GM23338 (cell line): ENCODE data around the gene F2RL3. TPM values are rescaled to one million over a fixed set of nuclear protein-coding genes. Genes with fewer than 3 reads are reported as not detected.

Experiments
- ATAC-seq: fragments of 200-7000 bp; cut with Tn5 transposase; 3 replicates; pipeline ENCODE4 v1.9.1; 2020
- DNase-seq: peaks from one replicate; pipeline ENCODE4 v3.0.0-alpha.2; 2015; ENCODE audit warnings: low spot score
- H2AFZ ChIP-seq: fragments of 200-600 bp; sonication (generic); 2 replicates; pipeline ENCODE4 v1.8.0; 2016; ENCODE audit warnings: antibody characterized with exemption, mild to moderate bottlenecking, moderate library complexity
- H3F3A ChIP-seq: fragments of 200-600 bp; sonication (generic); replicated peaks from 2 replicates; pipeline ENCODE4 v1.8.0; 2017; ENCODE audit warnings: antibody characterized with exemption, mixed run types, low read depth
- H3K27ac ChIP-seq: fragments of 200-600 bp; sonication (generic); 2 replicates; pipeline ENCODE4 v1.6.1; 2016; ENCODE audit warnings: low read depth
- H3K27me3 ChIP-seq: fragments of 200-600 bp; sonication (generic); 2 replicates; pipeline ENCODE4 v1.8.0; 2016; ENCODE audit warnings: mild to moderate bottlenecking, mixed run types, moderate library complexity; ENCODE audit not compliant: insufficient read depth
- H3K36me3 ChIP-seq: fragments of 200-600 bp; sonication (generic); 2 replicates; pipeline ENCODE4 v1.8.0; 2016; ENCODE audit warnings: mild to moderate bottlenecking; ENCODE audit not compliant: insufficient read depth
- H3K4me1 ChIP-seq: fragments of 200-600 bp; sonication (generic); 2 replicates; pipeline ENCODE4 v1.8.0; 2016; ENCODE audit warnings: mild to moderate bottlenecking, moderate library complexity; ENCODE audit not compliant: insufficient read depth
- H3K4me2 ChIP-seq: fragments of 200-600 bp; sonication (generic); 2 replicates; pipeline ENCODE4 v1.7.1; 2017; ENCODE audit warnings: mixed run types
- H3K4me3 ChIP-seq: fragments of 200-600 bp; sonication (generic); 2 replicates; pipeline ENCODE4 v1.6.1; 2016; ENCODE audit warnings: mixed run types
- H3K79me2 ChIP-seq: fragments of 200-600 bp; sonication (generic); replicated peaks from 2 replicates; pipeline ENCODE4 v1.8.0; 2017; ENCODE audit warnings: mild to moderate bottlenecking; ENCODE audit not compliant: insufficient read depth
- H3K9me2 ChIP-seq: fragments of 200-600 bp; sonication (generic); 2 replicates; pipeline ENCODE4 v1.8.0; 2017; ENCODE audit not compliant: insufficient read depth
- H4K20me1 ChIP-seq: fragments of 200-600 bp; sonication (generic); replicated peaks from 2 replicates; pipeline ENCODE4 v1.8.0; 2017; ENCODE audit warnings: mild to moderate bottlenecking; ENCODE audit not compliant: insufficient read depth
- H3K27ac Mint-ChIP-seq: 2 replicates; pipeline ENCODE4 v1.8.0; 2020; ENCODE audit warnings: inconsistent platforms, mild to moderate bottlenecking, moderate library complexity, mixed read lengths
- H3K27me3 Mint-ChIP-seq: 3 replicates; pipeline ENCODE4 v1.8.0; 2022; ENCODE audit warnings: low read depth, mild to moderate bottlenecking, moderate library complexity, mixed read lengths, inconsistent platforms; ENCODE audit not compliant: insufficient read depth, poor library complexity
- H3K36me3 Mint-ChIP-seq: 3 replicates; pipeline ENCODE4 v1.8.0; 2021; ENCODE audit warnings: low read depth, mild to moderate bottlenecking, inconsistent platforms, moderate library complexity, mixed read lengths
- H3K4me1 Mint-ChIP-seq: 3 replicates; pipeline ENCODE4 v1.8.0; 2020; ENCODE audit warnings: mild to moderate bottlenecking, inconsistent platforms, mixed read lengths
- H3K4me3 Mint-ChIP-seq: 3 replicates; pipeline ENCODE4 v1.8.0; 2021; ENCODE audit warnings: moderate library complexity, mild to moderate bottlenecking, inconsistent platforms, mixed read lengths
- H3K9me3 Mint-ChIP-seq: 3 replicates; pipeline ENCODE4 v1.8.0; 2020; ENCODE audit warnings: moderate library complexity, mild to moderate bottlenecking, inconsistent platforms, mixed read lengths
- CREB1 ChIP-seq: fragments of 250-450 bp; sonication (Bioruptor Pico); IDR thresholded peaks from 2 replicates; pipeline ENCODE4 v1.5.0; 2020; ENCODE audit warnings: low read depth, mild to moderate bottlenecking, moderate library complexity
- EZH2 ChIP-seq: fragments of 200-600 bp; sonication (generic); IDR thresholded peaks from one replicate; pipeline ENCODE4 v1.8.0; 2017; ENCODE audit warnings: antibody characterized with exemption, mild to moderate bottlenecking, low read depth; ENCODE audit not compliant: unreplicated experiment
- NANOG ChIP-seq: IDR thresholded peaks from 2 replicates; pipeline ENCODE4 v1.6.1; 2016; ENCODE audit warnings: antibody characterized with exemption, borderline replicate concordance
- STAT1 ChIP-seq: IDR thresholded peaks from one replicate; pipeline ENCODE4 v1.6.1; 2016; ENCODE audit warnings: antibody characterized with exemption; ENCODE audit not compliant: unreplicated experiment
- ZNF331 ChIP-seq: fragments of 250-450 bp; sonication (Bioruptor Pico); IDR thresholded peaks from 2 replicates; pipeline ENCODE4 v1.5.0; 2020; ENCODE audit warnings: low read depth, mild to moderate bottlenecking, moderate library complexity
- ZNF462 ChIP-seq: fragments of 250-450 bp; sonication (Bioruptor Pico); IDR thresholded peaks from 2 replicates; pipeline ENCODE4 v1.5.0; 2020; ENCODE audit warnings: mild to moderate bottlenecking, moderate library complexity
- polyA plus RNA-seq: library from polyadenylated mRNA; unstranded; fragments of >200 nt; fragmentation: Nextera tagmentation; extraction: Ambion mirVana; gene quantifications from 2 replicates; pipeline ENCODE4 v1.2.1, GENCODE V29; 2016
- total RNA-seq: library from RNA; depleted of rRNA; stranded (reverse); fragments of >200 nt; shearing (Covaris generic); gene quantifications from 2 replicates; pipeline ENCODE4 v1.2.3, GENCODE V29; 2014
- TF ChIP-seq, protein P1 (sequence below), 2 experiments: fragments of 200-600 bp in 1 of 2; sonication (generic) in 1 of 2; conservative IDR thresholded peaks; 2 replicates each; pipeline versions ENCODE4 v1.5.1 to v1.6.1; 2016 to 2017; ENCODE audit warnings: antibody characterized with exemption in 2 of 2, low read depth in 2 of 2, mild to moderate bottlenecking in 2 of 2, moderate library complexity in 1 of 2
- TF ChIP-seq, protein P2 (sequence below): IDR thresholded peaks from one replicate; pipeline ENCODE4 v1.6.1; 2018; ENCODE audit warnings: antibody characterized with exemption; ENCODE audit not compliant: unreplicated experiment

F2RL3 gene
- total and polyA plus RNA-seq, 2 experiments from 2014 or later, result not detected

DNA sequence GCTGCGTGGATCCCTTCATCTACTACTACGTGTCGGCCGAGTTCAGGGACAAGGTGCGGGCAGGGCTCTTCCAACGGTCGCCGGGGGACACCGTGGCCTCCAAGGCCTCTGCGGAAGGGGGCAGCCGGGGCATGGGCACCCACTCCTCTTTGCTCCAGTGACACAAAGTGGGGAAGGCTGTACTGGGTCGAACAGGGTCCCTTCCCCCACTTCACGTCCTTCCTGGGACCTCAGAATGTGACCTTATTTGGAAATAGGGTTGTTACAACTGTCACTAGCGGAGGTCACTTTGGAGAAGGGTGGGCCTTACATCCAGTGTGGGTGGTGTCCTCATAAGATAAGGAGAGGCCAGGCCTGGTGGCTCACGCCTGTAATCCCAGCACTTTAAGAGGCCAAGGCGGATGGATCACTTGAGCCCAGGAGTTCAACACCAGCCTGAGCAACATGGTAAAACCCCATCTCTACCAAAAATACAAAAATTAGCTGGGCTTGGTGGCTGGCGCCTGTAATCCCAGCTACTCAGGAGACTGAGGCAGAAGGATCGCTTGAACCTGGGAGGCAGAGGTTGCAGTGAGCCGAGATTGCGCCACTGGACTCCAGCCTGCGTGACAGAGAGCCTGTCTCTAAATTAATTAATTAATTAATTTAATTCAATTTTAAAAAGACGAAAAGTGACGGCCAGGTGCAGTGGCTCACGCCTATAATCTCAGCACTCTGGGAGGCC is 1.8 kb downstream of the F2RL3 start (continued):
- TF ChIP-seq CREB1, result no peak

DNA sequence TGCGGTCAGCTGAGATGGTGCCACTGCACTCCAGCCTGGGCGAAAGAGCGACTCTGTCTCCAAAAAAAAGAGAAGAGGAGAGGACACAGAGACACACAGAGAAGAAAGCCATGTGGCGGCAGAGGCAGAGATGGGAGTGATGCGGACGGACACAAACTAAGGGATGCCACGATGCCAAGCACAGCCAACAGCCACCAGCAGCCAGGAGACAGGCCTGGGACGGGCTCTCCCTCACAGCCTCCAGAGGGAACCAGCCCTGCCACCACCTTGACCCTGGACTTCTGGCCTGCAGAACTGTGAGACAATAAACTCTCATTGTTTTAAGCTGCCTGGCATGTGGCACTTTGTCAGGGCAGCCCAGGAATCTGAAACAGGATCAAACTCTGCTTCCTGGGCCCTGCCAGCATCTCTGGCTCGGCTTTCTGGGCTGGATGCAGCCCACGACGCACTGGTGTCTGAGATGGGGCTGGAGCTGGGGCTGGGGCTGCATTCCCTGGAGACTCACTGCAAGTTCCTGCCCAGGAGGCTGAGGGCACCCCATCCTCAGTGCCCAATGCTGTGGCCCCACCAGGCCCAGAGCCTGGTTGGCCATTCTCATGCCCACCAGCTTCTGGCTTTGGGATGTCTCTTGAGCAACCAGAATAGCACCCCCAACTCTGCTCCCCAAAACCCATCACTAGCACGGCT is 3.0 kb downstream of the F2RL3 start:
- no peak overlapping the region for H3K27ac ChIP-seq
- 0 out of 2 replicates have a peak, but pooled peaks cover 4% of the 10 kb centered on the region for H3K27me3 ChIP-seq
- Mint-ChIP-seq H3K4me1 (peaks cover 7% of the 10 kb centered on the region; the same call in 2 of the 3 replicates), H3K36me3 (no peaks in the 10 kb centered on the region), H3K9me3 (no peaks in the 10 kb centered on the region), H3K27me3 (peaks cover 7% of the 10 kb centered on the region), H3K4me3 (no peak overlapping the region), H3K27ac (no peak overlapping the region)
- peaks cover 3% of the 10 kb centered on the region for H3K4me1 ChIP-seq
- H3K36me3 ChIP-seq, result no peaks in the 10 kb centered on the region
- no peak overlapping the region for H3K4me3 ChIP-seq
- DNase-seq (no peak), ATAC-seq (no peak)
- TF ChIP-seq NANOG (no peak), EZH2 (no peak), STAT1 (no peak), ZNF331 (CRISPR knock-in tag) (no peak), CREB1 (no peak), ZNF462 (CRISPR knock-in tag) (no peak)
- TF ChIP-seq, protein P1, sequence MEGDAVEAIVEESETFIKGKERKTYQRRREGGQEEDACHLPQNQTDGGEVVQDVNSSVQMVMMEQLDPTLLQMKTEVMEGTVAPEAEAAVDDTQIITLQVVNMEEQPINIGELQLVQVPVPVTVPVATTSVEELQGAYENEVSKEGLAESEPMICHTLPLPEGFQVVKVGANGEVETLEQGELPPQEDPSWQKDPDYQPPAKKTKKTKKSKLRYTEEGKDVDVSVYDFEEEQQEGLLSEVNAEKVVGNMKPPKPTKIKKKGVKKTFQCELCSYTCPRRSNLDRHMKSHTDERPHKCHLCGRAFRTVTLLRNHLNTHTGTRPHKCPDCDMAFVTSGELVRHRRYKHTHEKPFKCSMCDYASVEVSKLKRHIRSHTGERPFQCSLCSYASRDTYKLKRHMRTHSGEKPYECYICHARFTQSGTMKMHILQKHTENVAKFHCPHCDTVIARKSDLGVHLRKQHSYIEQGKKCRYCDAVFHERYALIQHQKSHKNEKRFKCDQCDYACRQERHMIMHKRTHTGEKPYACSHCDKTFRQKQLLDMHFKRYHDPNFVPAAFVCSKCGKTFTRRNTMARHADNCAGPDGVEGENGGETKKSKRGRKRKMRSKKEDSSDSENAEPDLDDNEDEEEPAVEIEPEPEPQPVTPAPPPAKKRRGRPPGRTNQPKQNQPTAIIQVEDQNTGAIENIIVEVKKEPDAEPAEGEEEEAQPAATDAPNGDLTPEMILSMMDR (conservative IDR thresholded peaks at IDR 0.05; ENCODE audit: low read depth in 2 of 2), result no peak
- TF ChIP-seq, protein P2, sequence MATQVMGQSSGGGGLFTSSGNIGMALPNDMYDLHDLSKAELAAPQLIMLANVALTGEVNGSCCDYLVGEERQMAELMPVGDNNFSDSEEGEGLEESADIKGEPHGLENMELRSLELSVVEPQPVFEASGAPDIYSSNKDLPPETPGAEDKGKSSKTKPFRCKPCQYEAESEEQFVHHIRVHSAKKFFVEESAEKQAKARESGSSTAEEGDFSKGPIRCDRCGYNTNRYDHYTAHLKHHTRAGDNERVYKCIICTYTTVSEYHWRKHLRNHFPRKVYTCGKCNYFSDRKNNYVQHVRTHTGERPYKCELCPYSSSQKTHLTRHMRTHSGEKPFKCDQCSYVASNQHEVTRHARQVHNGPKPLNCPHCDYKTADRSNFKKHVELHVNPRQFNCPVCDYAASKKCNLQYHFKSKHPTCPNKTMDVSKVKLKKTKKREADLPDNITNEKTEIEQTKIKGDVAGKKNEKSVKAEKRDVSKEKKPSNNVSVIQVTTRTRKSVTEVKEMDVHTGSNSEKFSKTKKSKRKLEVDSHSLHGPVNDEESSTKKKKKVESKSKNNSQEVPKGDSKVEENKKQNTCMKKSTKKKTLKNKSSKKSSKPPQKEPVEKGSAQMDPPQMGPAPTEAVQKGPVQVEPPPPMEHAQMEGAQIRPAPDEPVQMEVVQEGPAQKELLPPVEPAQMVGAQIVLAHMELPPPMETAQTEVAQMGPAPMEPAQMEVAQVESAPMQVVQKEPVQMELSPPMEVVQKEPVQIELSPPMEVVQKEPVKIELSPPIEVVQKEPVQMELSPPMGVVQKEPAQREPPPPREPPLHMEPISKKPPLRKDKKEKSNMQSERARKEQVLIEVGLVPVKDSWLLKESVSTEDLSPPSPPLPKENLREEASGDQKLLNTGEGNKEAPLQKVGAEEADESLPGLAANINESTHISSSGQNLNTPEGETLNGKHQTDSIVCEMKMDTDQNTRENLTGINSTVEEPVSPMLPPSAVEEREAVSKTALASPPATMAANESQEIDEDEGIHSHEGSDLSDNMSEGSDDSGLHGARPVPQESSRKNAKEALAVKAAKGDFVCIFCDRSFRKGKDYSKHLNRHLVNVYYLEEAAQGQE, result no peak
- H3K4me2 ChIP-seq, result no peak overlapping the region
- H3K9me2 ChIP-seq, result no peaks in the 10 kb centered on the region
- H3F3A ChIP-seq, result no peaks in the 10 kb centered on the region
- H4K20me1 ChIP-seq, result no peaks in the 10 kb centered on the region
- H2AFZ ChIP-seq, result no peak overlapping the region
- H3K79me2 ChIP-seq, result no peaks in the 10 kb centered on the region
